Ramos (cell line): ENCODE results near the gene LRRC74A.

Experiments
- in situ Hi-C: fragments of 300-500 bp; cut with MboI; formaldehyde crosslinking; loops from one replicate; pipeline ENCODE4 v1.14.3; 2022; ENCODE audit warnings: low sequenced_read_pairs; ENCODE audit not compliant: unreplicated experiment

The LRRC74A gene

GRCh38 chr14:76826122-76826521 lies at the start of gene LRRC74A:
Gene LRRC74A, plus strand, starts transcription at chr14:76826408. Its CDS starts 290 bp downstream, at chr14:76826698.
- in situ Hi-C loops: no loop called here

- in situ Hi-C loops: no loop called here
These were observed 49.6 kb upstream of the LRRC74A start for GRCh38 chr14:76776428-76777251.

- in situ Hi-C loops: no loop called here
These were observed 48.5 kb upstream of the LRRC74A start for GRCh38 chr14:76777721-76778120.

GRCh38 chr14:76778546-76779215 lies 47.5 kb upstream of the LRRC74A start:
- in situ Hi-C loops: no loop called here

GRCh38 chr14:76779221-76780057 lies 46.8 kb upstream of the LRRC74A start:
- in situ Hi-C loops: no loop called here

- in situ Hi-C loops: no loop called here
These were observed 46.2 kb upstream of the LRRC74A start for GRCh38 chr14:76780058-76780345.

GRCh38 chr14:76780360-76780759 lies 45.8 kb upstream of the LRRC74A start:
- in situ Hi-C loops: no loop called here

GRCh38 chr14:76780875-76781647 lies 45.1 kb upstream of the LRRC74A start:
- in situ Hi-C loops: no loop called here

GRCh38 chr14:76781648-76782051 lies 44.6 kb upstream of the LRRC74A start:
- in situ Hi-C loops: no loop called here

GRCh38 chr14:76782115-76782884 lies 43.9 kb upstream of the LRRC74A start:
- in situ Hi-C loops: no loop called here

- in situ Hi-C loops: no loop called here
These were observed 43.2 kb upstream of the LRRC74A start for GRCh38 chr14:76782885-76783566.

- in situ Hi-C loops: no loop called here
These were observed 41.8 kb upstream of the LRRC74A start for GRCh38 chr14:76784266-76784874.

GRCh38 chr14:76784881-76785280 lies 41.3 kb upstream of the LRRC74A start:
- in situ Hi-C loops: no loop called here

- in situ Hi-C loops: no loop called here
These were observed 39.6 kb upstream of the LRRC74A start for GRCh38 chr14:76786601-76787000.

- in situ Hi-C loops: no loop called here
These were observed 33.8 kb upstream of the LRRC74A start for GRCh38 chr14:76792422-76792821.

- in situ Hi-C loops: no loop called here
These were observed 32.9 kb upstream of the LRRC74A start for GRCh38 chr14:76793324-76793723.

- in situ Hi-C loops: no loop called here
These were observed 32.3 kb upstream of the LRRC74A start for GRCh38 chr14:76793956-76794355.

GRCh38 chr14:76806446-76806845 lies 19.8 kb upstream of the LRRC74A start:
- in situ Hi-C loops: no loop called here

GRCh38 chr14:76808011-76808410 lies 18.2 kb upstream of the LRRC74A start:
- in situ Hi-C loops: no loop called here
